Rectal smooth muscle tissue (tissue), 1 donor: ENCODE data around the gene DNAJC1.
"Not testable (repeated sequence)": the region's sequence is repeated elsewhere in the genome, so short reads cannot be mapped to it uniquely, and the experiment has no call there.

Experiments
- H3K27ac ChIP-seq: one replicate; pipeline ENCODE4 v1.7.0; 2013; ENCODE audit warnings: low read depth, low read length, inconsistent platforms
- H3K27me3 ChIP-seq: one replicate; pipeline ENCODE4 v1.7.0; 2013; ENCODE audit warnings: low read length; ENCODE audit not compliant: control insufficient read depth, insufficient read depth
- H3K36me3 ChIP-seq: one replicate; pipeline ENCODE4 v1.7.0; 2013; ENCODE audit warnings: low read length; ENCODE audit not compliant: control insufficient read depth, insufficient read depth
- H3K4me1 ChIP-seq: one replicate; pipeline ENCODE4 v1.7.0; 2013; ENCODE audit warnings: low read length; ENCODE audit not compliant: control insufficient read depth, insufficient read depth
- H3K4me3 ChIP-seq: one replicate; pipeline ENCODE4 v1.7.0; 2013; ENCODE audit warnings: low read length
- H3K9ac ChIP-seq: one replicate; pipeline ENCODE4 v1.7.0; 2013; ENCODE audit warnings: low read length

Gene DNAJC1

DNA sequence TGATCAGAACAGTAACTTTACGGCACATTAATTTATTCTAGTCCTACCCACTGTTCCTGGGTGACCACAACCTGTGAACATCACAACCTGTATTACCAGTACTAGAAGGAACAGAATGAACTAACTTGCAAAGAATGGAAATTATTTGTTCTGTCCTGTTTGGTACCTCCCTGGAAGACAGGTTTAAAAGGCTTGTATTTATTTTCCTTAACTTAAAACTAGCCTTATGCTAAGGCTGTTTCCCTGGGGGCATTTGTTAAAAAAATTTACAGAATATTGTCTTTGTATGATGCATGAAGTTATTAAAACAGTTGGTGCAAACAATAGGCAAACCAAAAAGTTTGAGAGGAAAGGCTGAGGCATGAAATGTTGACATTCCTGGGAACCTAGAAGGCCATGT is 132.7 kb downstream of the DNAJC1 start:
- Histone ChIP-seq H3K27ac (no peak overlapping the region), H3K27me3 (no peaks in the 10 kb centered on the region), H3K9ac (no peak overlapping the region), H3K4me3 (no peak overlapping the region), H3K4me1 (no peaks in the 10 kb centered on the region), H3K36me3 (no peaks in the 10 kb centered on the region)

DNA sequence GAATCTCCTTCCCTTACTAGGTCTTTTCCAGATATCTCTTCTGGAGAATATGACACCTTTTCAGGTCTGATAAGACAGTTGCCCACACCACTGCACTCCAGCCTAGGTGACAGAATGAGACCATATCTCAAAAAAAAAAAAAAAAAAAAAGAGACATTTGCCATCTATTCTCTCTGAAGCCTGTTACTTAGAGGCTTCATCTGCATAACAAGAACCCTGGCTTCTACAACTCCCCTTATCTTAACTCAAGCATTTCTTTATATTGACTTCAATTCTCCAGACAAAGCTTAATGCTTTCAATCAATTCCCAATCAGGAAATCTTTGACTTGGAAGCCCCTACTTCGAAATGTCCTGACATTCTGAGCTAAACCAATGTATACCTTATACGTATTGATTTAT is 134.4 kb downstream of the DNAJC1 start:
- H3K36me3 ChIP-seq, H3K27ac ChIP-seq, H3K9ac ChIP-seq, H3K27me3 ChIP-seq, H3K4me3 ChIP-seq, H3K4me1 ChIP-seq: not testable (repeated sequence)

DNA sequence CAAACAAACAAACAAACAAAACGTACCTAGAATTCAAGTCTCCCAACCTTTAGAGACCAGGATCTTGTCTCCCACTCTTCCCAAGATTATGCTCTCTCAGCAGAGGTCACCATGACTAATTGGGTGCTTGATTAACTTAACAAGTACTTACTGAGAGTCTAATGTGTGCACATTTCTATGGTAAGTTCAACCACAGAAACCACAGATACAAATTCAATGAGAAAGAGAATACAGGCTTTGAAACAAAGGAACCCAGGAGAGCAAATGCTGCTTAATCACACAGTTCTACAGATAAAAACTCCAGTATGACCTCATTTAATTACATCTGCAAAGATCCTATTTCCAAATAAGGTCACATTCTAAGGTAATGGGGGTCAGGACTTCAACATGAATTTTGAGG is 142.8 kb downstream of the DNAJC1 start:
- Histone ChIP-seq H3K27ac (no peak overlapping the region), H3K4me3 (no peak overlapping the region), H3K4me1 (no peaks in the 10 kb centered on the region), H3K36me3 (no peaks in the 10 kb centered on the region), H3K27me3 (no peaks in the 10 kb centered on the region), H3K9ac (no peak overlapping the region)

DNA sequence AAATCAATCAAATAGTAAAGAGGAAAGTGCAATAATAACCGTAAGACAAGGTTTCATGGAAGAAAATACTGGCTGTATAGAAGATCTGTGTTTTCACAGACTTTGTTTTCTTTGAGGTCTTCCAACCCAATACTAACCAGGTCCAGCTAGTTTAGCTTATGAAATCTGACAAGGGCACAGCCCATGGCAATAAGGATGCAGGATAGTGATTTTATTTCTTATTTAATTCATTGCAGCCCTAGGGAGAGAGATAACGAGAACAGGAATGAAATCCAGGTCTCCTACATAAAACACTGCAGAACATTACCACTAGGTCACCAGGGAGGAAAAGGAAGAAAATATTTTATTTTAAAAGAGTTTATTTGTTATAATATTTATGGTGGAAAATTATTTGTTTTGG is 145.1 kb downstream of the DNAJC1 start:
- H3K36me3 ChIP-seq: no peaks in the 10 kb centered on the region
- no peak overlapping the region for H3K4me3 ChIP-seq
- H3K4me1 ChIP-seq: no peaks in the 10 kb centered on the region
- no peaks in the 10 kb centered on the region for H3K27me3 ChIP-seq
- H3K9ac ChIP-seq: no peak overlapping the region
- no peak overlapping the region for H3K27ac ChIP-seq

DNA sequence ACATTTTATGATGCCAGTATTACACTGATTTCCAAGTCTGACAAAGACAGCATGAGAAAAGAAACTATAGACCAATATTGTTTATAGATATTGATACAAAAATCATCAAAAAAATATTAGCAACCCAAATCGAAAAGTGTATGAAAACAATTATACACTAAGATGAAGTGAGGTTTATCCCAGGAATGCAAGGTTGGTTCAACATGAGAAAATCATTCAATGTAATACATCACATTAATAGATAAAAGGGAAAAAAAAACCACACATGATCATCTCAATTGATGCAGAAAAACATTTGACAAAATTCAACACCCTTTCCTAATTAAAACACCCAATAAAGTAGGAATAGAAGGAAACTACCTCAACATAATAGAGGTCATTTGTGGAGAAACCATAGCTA is 153.9 kb downstream of the DNAJC1 start:
- no peaks in the 10 kb centered on the region for H3K27me3 ChIP-seq
- no peaks in the 10 kb centered on the region for H3K4me1 ChIP-seq
- no peak overlapping the region for H3K9ac ChIP-seq
- H3K36me3 ChIP-seq: no peaks in the 10 kb centered on the region
- H3K4me3 ChIP-seq: no peak overlapping the region
- no peak overlapping the region for H3K27ac ChIP-seq

DNA sequence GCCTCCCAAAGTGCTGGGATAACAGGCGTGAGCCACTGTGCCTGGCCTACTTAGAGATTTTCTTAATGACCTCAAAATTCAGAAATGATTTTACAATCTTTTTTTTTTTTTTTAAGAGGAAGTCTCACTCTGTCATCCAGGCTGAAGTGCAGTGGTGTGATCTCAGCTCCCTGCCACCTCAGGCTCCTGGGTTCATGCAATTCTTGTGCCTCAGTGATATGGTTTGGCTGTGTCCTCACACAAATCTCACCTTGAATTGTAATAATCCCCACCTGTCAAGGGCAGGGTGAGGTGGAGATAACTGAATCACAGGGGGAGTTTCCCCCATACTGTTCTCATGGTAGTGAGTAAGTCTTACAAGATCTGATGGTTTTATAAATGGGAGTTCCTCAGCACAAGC is 159.9 kb downstream of the DNAJC1 start:
- H3K27me3 ChIP-seq: no peaks in the 10 kb centered on the region
- H3K27ac ChIP-seq: no peak overlapping the region
- H3K4me1 ChIP-seq: no peaks in the 10 kb centered on the region
- H3K9ac ChIP-seq: no peak overlapping the region
- H3K36me3 ChIP-seq: no peaks in the 10 kb centered on the region
- H3K4me3 ChIP-seq: no peak overlapping the region

DNA sequence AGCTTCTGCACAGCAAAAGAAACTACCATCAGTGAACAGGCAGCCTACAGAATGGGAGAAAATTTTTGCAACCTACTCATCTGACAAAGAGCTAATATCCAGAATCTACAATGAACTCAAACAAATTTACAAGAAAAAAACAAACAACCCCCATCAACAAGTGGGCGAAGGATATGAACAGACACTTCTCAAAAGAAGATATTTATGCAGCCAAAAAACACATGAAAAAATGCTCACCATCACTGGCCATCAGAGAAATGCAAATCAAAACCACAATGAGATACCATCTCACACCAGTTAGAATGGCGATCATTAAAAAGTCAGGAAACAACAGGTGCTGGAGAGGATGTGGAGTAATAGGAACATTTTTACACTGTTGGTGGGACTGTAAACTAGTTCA is 162.3 kb downstream of the DNAJC1 start:
- not testable (repeated sequence) for H3K4me3 ChIP-seq, H3K27me3 ChIP-seq, H3K9ac ChIP-seq, H3K27ac ChIP-seq, H3K36me3 ChIP-seq, H3K4me1 ChIP-seq

DNA sequence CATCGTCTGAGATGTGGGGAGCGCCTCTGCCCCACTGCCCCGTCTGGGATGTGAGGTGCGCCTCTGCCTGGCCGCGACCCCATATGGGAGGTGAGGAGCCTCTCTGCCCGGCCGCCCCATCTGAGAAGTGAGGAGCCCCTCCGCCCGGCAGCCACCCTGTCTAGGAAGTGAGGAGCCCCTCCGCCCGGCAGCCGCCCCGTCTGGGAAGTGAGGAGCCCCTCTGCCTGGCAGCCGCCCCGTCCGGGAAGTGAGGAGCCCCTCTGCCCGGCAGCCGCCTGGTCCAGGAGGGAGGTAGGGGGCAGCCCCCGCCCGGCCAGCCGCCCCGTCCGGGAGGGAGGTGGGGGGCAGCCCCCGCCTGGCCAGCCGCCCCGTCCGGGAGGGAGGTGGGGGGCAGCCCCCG is 166.0 kb downstream of the DNAJC1 start:
- not testable (repeated sequence) for H3K27me3 ChIP-seq, H3K36me3 ChIP-seq, H3K4me1 ChIP-seq, H3K4me3 ChIP-seq, H3K27ac ChIP-seq, H3K9ac ChIP-seq

DNA sequence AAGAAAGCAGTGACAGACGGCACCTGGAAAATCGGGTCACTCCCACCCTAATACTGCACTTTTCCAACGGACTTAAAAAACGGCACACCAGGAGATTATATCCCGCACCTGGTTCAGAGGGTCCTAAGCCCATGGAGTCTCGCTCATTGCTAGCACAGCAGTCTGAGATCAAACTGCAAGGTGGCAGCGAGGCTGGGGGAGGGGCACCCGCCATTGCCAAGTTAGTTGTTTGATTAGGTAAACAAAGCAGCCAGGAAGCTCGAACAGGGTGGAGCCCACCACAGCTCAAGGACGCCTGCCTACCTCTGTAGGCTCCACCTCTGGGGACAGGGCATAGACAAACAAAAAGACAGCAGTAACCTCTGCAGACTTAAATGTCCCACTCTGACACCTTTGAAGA is 169.0 kb downstream of the DNAJC1 start:
- H3K36me3 ChIP-seq, H3K4me3 ChIP-seq, H3K27ac ChIP-seq, H3K9ac ChIP-seq, H3K27me3 ChIP-seq, H3K4me1 ChIP-seq: not testable (repeated sequence)

DNA sequence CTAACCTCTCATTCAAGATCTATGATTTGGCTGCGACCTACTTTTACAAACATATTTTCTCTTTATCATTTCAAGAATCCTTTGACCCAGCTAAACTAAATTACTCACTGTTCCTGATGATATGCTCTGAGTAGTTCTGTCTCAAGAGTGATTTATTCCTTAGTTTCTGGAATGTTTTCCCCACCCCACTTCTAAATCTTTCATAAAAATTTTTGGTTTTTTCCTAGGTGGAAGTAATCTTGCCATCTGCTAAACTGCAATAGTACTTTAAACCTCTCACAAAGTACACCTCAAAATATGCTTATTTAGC is 170.8 kb downstream of the DNAJC1 start:
- Histone ChIP-seq H3K27ac (no peak overlapping the region), H3K4me1 (no peaks in the 10 kb centered on the region), H3K4me3 (no peak overlapping the region), H3K9ac (no peak overlapping the region), H3K36me3 (no peaks in the 10 kb centered on the region), H3K27me3 (no peaks in the 10 kb centered on the region)

DNA sequence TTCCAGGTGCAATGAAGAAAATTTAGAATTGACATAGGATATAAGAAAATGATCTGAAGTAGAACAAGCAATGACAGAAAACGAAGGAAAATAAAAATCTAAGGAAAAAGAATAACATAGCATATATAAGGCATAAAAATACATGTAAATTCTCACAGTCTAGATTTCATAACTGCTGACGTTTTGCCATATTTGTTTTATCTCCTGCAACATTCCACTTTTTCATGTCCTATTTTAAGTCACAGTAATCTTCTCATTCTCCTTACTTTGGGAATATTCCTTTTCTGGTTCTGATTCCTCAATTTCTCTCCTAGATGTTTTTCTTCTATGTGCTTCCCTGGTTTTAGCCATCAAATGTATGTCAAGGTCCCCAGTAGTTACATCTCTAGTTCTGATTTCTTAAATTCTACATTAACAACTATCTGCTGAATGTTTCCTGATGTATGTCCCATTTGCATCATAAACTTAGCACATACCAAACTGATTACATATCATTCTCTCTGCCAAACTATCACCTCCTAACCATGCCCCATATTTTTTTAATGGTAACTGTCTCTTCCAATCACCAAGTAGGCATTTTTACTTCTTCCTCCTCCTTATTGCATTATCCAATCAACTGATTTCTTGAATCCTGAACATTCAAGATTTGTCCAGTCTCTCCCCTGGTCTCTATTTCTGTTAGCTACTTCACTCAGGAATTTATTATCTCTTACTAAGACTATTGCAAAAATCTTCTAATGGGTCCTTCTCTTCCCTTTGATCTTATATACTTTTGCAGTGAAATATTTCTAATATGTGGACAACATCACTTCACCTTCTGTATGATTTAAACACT is 171.3 kb downstream of the DNAJC1 start:
- Histone ChIP-seq H3K27ac (no peak overlapping the region), H3K27me3 (no peaks in the 10 kb centered on the region), H3K4me3 (no peak overlapping the region), H3K36me3 (no peaks in the 10 kb centered on the region), H3K9ac (no peak overlapping the region), H3K4me1 (no peaks in the 10 kb centered on the region)

DNA sequence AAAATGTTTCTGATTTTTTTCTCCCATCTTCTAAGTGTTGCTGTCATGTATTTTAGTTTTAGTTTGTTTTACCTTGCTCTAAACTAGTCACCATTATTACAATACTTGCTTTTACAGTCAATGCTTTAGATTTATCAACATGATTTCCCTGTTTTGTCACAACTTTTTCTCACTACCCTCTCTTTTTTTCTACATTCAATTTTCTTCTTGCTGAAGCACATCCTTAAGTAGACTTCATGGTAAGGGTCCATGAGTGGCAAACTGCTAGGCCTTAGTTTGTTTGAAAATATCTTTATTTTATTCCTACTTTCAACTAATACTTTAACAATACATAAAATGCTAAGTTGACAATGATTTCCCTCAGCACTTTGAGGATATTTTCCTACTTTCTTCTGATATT is 173.5 kb downstream of the DNAJC1 start:
- Histone ChIP-seq H3K27ac (no peak overlapping the region), H3K36me3 (no peaks in the 10 kb centered on the region), H3K4me1 (no peaks in the 10 kb centered on the region), H3K4me3 (no peak overlapping the region), H3K9ac (no peak overlapping the region), H3K27me3 (no peaks in the 10 kb centered on the region)

DNA sequence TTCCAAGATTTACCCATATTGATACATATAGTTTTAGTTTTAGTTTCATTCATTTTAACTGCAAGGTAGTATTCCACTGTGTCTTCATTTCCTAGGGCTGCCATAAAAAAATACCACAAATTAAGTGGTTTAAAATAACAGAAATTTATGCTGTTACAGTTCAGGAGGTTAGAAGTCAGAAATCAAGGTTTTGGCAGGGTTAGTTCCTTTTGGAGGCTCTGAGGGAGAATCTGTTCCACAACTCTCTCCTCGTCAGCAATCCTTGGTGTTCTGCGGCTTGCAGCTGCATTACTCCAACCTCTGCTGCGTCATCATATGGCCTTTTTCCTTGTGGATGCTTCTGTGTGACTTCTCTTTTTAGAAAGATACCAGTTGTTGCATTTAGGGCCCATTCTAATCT is 176.2 kb downstream of the DNAJC1 start:
- no peaks in the 10 kb centered on the region for H3K4me1 ChIP-seq
- no peaks in the 10 kb centered on the region for H3K27me3 ChIP-seq
- H3K27ac ChIP-seq: no peak overlapping the region
- no peak overlapping the region for H3K4me3 ChIP-seq
- H3K9ac ChIP-seq: no peak overlapping the region
- no peaks in the 10 kb centered on the region for H3K36me3 ChIP-seq
